HG03060 (cell line): Measurements from ENCODE around the gene FURIN.
"Not testable (repeated sequence)": the region's sequence is repeated elsewhere in the genome, so short reads cannot be mapped to it uniquely, and the experiment has no call there.

Experiments used
- ATAC-seq: cut with Tn5 transposase; IDR thresholded peaks from one replicate; pipeline ENCODE4 v1.9.1; 2021; ENCODE audit warnings: low read depth, moderate number of reproducible peaks; ENCODE audit not compliant: unreplicated experiment

Gene FURIN

DNA sequence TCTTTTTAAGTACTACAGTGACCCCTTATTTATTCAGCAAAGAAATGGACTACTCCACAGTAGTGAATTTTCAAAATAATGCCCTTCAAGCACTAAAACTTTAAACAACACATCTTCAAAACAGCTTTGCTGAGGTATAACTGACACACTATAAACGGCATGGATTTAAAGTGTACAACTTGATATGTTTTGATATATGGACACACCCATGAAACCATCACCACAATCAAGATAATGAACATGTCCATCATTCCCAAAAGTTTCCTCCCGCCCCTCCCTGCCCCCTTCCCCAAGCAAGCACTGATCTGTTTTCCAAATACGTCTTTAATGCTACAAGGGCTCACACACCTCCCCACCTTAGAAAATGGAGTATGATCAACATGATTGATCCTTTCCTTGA, 1.6 kb upstream of the FURIN start:
- ATAC-seq, result no peak

DNA sequence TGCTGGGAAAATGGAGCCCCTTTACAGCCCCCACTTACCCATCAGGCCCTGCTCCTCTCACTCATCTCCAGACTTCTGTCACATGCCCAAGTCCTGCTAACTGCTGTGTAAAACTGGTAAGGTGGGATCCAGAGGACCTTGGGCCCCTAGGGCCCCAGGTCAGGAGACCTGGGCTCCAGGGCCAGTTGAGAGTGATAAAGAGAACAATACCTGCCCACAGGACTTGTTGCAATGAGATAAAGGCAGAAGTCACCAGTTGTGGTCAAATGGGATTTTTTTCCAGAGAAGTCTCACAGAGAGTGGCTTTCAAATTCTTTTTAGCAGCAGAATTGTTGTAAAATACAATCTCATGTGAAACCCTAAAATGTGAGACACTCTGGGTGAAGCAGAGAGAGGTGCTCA, 753 bp downstream of the FURIN start:
- ATAC-seq, result no peak

DNA sequence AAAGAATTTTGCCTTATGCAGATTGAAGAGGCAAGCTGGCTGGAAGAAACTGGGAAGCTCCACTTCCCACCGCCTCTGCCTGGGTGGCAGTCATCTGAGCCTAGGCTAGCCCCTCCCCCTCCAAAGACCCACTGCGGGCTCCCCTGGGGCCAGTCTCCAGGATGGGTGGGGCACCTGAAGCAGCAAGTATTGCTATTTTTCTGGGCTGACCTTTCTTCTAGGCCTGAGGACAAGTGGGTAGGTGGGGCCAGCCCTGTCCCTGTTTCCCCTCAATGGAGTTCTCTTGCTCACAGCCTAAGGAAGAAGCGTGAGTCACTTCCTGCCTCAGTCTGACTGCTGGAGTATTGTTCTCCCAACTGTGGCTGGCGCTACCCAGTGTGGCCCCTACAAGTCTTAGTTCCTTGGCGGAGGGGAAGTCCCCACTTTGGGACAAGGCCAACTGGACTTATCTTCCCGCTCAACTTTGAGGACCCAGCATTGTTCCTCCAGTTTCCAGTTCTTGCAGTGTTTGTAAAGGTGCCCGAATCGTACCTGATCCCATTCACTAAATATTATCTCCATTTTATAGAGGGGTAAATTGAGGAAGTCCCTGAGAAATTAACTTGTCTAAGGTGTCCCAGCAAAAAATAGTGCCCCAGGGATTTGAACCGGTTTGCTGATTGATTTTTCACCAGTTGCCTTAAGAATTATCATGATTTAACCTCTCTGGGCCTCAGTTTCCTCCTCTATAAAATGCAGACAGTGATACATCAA, 1.4 kb downstream of the FURIN start:
- ATAC-seq, result no peak

DNA sequence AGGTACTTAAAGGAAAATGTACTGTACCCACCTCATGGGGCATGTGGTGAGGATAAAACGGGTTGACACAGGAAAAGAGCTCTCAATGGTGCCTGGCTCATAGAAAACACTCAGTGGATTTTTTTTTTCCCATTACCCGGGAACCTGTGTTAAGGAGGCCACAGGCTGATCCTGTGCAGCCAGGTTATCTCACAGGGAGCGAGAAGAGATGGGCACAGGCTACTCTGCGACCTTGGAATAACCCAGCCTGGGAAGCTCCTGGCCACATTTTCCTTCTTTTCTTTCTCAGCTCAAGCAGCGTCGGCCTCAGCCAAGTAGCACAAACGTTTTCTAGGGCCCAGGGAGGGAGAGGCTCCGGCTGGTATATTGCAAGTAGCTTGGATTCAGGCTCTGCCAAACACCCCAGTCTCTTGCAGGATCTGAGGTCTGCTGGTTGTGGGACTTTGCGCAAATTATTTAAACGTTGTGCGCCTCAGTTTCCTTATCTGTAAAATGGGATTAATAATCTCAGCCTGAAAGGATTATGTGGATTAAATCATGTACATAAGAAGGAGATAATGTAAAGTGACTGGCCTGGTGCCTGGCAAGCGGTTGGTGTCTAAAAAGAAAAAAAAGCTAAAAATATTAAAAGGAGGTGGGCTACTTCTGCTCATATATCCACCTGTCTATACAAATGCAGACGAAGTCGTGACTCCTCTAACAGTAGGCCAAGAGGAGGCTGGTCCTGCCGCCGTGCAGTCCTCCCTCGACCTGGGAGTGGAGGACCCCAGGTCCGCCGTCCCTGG, 2.2 kb downstream of the FURIN start:
- no peak for ATAC-seq

DNA sequence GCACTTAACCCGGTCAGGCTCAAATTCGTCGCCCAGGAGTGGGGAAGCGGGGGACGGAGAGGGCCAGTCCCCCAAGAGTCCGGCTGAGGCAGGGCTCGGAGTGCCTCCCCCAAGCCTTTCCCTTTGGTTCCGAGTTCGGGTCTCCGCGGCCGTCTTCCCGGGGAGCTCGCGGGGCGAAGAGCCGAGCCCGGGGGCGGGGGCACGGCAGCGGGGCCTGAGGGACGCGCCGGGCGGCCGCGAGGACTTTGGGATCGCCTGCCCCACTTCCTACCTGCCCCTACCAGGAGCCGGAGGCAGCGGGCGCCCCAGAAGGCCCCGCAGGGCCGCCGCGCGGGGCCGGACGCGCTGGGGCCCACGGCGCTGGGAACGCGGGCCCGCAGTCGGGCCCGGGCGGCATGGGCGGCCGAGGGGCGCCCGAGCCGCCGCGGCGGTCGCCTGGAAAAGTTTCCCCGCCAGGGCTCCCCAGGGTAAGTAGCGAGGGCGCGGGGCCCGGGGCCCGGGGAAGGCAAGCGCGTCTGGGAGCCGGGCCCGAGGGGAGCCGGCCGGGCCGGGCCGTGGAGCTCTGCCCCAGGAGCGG, 2.8 kb downstream of the FURIN start:
- no peak for ATAC-seq

DNA sequence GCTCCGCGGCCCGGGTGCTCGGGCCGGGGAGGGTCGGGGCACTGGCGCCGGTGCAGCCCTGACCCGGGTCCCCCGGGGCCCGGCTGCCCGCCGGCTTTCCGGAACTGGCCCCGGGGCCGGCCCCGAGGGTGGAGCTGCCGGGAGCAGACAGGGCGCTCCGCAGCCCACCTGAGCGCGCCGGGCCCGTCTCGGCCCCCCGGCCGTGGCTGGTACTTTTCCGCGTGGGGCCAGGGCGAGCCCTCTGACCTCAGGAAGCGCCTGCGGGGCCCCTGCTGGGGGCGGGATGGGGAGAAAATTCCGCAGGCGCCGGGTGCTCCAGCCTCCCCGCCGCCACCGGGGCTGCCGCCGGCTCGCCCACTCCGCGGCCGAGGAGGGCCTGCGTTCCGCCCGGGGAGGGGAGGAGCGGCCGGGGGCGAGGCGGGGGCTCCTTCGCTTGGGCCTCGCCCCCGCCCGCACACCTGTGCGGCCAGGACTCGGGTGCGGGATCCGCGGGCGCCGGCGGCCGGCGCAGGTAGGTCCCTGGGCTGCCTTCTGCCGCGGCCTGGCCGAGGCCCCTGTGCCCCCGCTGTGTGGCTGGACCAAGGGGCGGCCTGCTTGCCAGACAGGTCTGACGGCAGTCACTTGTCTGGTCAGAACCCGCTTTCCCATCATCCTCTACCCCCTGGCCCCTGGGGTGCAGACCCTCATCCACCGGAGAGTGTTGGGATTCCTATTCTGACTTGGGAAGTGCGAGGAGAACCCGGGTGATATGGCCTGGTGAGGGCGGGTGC, 3.5 kb downstream of the FURIN start:
- no peak for ATAC-seq

DNA sequence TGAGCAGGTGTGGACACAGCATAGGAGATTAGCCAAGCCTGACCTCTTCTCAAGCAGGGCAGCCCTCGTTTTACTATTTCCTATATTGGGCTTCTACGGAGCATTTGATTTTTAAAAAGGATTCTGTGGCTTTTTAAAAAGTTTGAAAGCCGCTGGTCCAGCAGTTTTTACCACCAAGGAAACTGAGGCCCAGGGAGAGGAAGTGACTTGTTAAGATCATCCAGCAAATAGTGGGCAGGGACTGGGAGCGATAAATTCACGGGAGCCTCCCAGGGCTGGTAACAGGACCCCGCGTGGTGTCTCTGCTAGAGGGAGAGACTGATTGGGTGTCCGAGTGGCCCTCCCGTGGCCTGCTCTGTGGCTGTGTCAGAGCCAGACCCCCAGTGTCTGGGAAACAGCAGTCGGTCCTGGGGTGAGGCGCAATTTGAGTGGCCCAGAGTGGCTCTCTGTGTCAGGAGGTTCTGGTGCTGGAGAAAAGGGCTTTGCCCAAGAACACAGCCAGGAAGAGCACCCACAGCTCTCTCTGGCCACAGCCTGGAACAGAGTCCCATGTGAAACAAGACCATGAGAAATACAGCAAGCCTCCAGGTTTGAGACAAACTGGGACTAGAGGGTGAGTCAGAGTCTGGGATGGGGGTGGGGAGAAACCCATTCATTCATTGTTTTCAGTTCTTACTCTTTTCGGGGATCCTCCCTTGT, 4.2 kb downstream of the FURIN start:
- ATAC-seq, result no peak

DNA sequence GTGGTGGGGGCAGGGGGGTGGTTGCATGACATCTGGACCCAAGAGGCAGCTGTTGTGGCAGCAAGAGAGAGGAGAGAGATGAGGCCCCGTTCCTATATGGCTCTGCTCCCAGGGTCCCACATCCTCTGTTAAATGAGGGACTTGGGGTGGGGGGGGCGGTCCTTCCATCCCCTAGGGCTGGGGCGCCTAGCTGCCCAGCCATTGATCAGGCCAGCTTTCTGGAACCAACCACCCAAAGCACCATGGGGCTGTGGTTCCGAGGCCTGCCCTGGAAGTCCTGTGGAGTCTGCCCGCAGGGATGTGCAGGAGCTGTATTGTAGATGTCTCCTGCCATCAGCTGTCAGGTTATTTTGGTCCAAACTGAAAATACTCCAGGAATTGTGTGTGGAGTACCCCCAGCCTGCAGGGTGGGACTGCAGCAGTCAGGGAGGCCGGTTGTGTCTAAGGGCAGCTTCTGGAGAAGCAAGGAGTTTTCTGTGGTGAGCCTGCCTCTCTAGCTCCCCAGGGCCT, 5.2 kb downstream of the FURIN start:
- no peak for ATAC-seq

DNA sequence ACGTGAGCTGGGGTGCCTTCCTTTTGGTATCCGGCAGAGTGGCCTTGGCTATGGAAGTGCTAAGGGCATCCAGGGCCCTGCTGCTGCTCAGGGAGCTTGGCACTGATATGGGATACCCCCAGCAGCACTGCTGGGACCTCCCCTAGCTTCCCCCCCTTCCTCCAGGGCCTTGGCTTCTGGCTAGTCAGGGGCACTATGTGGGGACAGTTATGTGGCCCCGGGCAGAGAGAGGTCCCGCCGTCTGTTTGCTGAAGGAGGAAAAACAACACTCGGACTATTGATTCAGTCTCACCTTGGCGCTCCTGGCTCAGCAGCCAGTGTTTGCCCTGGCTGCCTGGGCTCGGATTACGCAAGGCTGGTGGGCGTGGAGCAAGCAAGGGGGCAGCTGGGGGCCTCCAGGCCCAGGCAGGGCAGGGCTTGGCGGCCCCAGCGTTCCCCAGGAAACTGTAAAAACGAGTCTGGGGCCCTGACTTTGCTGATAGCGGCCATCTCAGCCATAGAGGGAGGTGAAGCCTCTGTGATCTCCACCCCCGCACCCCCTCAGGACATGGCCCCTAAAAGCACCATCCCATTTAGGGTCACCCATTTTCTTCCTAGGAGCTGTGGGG, 5.7 kb downstream of the FURIN start:
- ATAC-seq, result no peak

DNA sequence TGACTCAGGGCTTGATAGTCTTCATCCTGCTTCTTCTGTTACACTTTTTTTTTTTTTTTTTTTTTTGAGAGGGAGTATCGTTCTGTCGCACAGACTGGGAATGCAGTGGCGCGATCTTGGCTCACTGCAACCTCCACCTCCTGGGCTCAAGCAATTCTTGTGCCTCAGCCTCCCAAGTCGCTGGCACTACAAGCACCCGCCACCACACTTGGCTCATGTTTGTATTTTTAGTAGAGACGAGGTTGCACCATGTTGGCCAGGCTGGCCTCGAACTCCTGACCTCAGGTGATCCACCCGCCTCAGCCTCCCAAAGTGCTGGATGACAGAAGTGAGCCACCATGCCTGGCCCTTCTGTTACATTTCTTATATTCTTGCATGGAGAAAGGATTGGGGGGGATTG, 6.6 kb downstream of the FURIN start:
- ATAC-seq, result not testable (repeated sequence)

DNA sequence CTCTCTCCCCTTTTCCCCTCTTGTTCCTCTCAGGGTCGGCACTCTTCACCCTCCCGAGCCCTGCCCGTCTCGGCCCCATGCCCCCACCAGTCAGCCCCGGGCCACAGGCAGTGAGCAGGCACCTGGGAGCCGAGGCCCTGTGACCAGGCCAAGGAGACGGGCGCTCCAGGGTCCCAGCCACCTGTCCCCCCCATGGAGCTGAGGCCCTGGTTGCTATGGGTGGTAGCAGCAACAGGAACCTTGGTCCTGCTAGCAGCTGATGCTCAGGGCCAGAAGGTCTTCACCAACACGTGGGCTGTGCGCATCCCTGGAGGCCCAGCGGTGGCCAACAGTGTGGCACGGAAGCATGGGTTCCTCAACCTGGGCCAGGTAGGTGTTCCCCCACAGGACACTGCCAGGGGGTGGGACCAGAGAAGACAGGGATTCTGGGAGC, 7.2 kb downstream of the FURIN start:
- ATAC-seq, result no peak

DNA sequence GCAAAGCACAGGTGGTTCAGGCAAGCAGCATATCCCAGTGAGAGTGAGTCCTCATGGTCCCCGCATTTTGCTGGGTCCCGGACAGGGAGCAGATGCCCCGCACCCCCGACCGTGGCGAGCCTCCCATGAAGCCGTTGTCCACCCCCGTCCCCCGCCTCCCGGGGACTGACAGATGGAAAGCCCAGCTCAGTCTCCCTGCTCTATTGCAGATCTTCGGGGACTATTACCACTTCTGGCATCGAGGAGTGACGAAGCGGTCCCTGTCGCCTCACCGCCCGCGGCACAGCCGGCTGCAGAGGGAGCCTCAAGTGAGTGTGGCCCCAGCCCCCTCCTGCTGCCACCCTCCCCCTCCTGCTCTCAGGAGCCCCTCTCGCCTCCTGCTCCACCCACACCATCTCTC, 7.7 kb downstream of the FURIN start:
- no peak for ATAC-seq

DNA sequence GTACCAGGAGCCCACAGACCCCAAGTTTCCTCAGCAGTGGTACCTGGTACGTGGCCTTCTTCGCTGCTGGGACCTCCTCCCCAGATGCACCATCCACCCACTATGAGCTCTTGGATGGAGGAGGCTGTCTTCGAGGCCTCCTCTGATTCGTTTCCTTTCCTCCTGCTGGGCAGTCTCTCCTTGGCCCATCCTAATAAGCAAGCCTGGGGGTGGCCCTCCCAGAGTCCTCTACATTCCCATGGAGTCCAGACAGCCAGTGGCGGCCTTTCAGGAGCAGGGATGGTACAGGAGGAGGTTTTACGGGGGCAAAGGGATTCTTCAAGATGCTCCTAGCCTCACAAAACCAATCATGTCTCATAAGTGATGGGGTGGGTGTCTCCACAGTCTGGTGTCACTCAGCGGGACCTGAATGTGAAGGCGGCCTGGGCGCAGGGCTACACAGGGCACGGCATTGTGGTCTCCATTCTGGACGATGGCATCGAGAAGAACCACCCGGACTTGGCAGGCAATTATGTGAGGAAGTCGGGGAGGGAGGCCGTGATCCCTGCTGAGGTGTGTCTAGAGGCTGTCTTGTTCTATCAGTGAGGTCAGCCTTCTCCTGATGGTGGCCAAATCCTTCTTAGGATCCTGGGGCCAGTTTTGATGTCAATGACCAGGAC, 8.3 kb downstream of the FURIN start:
- ATAC-seq, result no peak

DNA sequence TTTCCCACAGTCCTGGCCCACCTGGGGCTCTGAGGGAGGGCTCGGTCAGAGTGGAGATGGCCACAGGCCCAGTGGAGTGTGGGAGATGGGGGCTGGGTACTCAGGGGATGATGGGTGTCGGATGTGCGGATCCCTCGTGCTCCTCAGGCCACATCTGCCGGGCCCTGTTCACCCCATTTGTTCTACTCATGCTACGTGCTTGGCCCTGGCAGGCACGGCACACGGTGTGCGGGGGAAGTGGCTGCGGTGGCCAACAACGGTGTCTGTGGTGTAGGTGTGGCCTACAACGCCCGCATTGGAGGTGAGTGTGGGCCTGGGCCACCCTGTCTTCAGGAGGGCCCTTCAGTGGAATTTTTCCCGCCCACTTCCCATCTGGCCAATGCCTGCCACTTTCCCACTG, 8.9 kb downstream of the FURIN start:
- ATAC-seq, result no peak

DNA sequence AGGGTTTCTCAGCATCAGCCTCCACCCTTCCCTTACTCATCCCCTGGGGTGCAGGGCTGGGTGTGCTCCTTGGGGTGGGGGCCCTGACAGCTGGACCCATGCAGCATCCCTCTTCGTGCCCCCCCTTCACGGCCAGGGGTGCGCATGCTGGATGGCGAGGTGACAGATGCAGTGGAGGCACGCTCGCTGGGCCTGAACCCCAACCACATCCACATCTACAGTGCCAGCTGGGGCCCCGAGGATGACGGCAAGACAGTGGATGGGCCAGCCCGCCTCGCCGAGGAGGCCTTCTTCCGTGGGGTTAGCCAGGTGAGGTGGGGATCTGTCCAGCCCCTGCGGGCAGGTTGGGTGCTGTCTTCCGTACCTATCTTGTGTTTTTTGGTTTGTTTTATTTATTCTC, 9.6 kb downstream of the FURIN start:
- ATAC-seq, result no peak

DNA sequence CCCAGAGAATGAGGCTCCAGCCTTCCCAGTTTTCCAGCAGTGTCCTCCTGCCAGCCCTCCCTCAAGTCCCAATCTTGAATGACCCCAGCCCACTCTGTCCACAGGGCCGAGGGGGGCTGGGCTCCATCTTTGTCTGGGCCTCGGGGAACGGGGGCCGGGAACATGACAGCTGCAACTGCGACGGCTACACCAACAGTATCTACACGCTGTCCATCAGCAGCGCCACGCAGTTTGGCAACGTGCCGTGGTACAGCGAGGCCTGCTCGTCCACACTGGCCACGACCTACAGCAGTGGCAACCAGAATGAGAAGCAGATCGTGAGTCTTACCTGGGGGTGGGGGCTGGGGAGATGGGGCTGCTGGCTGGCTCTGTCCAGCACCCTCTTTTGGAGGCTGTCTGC, 10.3 kb downstream of the FURIN start:
- no peak for ATAC-seq

DNA sequence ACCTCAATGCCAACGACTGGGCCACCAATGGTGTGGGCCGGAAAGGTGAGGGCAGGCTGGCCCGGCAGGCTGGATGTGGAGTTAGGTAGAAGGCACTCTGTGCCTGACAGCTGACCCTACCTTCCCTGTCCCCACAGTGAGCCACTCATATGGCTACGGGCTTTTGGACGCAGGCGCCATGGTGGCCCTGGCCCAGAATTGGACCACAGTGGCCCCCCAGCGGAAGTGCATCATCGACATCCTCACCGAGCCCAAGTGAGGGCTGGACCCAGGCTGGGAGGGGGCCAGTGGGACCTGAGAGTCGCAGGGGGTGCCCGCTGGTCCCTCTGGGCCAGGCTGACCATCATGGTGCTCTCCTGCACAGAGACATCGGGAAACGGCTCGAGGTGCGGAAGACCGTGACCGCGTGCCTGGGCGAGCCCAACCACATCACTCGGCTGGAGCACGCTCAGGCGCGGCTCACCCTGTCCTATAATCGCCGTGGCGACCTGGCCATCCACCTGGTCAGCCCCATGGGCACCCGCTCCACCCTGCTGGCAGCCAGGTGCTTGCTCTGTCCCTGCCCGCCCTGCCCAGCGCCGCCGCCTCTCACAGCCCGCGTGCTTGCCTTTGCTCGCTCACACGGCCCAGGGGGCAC, 11.5 kb downstream of the FURIN start:
- no peak for ATAC-seq

DNA sequence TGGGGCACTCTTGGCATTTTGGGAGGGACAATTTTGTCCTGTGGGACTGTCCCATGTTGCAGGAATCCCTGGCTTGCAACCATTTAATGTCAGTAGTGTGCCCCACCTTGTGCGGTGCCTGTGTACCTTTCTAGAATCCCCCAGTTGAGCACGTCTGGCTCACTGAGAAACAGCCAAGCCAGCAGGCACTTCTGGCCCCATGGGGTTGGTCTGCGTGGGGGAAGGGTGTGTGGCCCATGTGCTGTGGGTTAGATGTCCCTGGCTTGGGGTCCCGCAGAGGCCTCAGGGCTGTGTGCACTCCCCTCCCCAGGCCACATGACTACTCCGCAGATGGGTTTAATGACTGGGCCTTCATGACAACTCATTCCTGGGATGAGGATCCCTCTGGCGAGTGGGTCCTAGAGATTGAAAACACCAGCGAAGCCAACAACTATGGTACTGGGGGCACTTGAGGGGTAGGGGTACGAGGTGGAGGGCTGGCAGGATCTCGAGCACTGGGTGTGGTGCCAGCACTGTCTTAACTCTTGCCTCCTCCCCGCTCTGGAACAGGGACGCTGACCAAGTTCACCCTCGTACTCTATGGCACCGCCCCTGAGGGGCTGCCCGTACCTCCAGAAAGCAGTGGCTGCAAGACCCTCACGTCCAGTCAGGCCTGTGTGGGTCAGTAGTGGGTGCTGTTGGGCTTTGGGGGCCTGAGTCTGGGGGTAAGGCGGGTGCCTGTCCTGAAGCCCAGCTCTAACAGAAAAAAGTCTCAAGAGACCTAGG, 12.2 kb downstream of the FURIN start:
- ATAC-seq, result no peak
